Measurements from ENCODE around the gene TMEM255B. TPM values are rescaled to one million over a fixed set of nuclear protein-coding genes. Genes with fewer than 3 reads are reported as not detected.
"Not testable (repeated sequence)": the region's sequence is repeated elsewhere in the genome, so short reads cannot be mapped to it uniquely, and the experiment has no call there.

TMEM255B gene
- total RNA-seq, 1 experiment from 2014 or later: 2.8 TPM

GRCh38 chr13:113724780-113725315, 34.2 kb upstream of the TMEM255B start:
- Mint-ChIP-seq H3K9me3 (peaks cover 0 to 4% of the 10 kb centered on the region in 2 experiments; a peak in 2 of 5 replicates), H3K27me3 (ENCODE audit: low read depth) (no peaks in the 10 kb centered on the region; the same call in 1 of the 2 replicates), H3K4me1 (peaks cover 15 to 18% of the 10 kb centered on the region in 2 experiments), H3K4me3 (peak overlapping the region; percentile 72 to 77), H3K36me3 (ENCODE audit: insufficient read depth in 1 of 3, low read depth in 3 of 3) (no peaks in the 10 kb centered on the region), H3K27ac (peak overlapping the region in 2 of 3 experiments; percentile 77 to 78; a peak in 3 of 7 replicates)
- peak; percentile 86 for DNase-seq
- H2AFZ ChIP-seq (ENCODE audit: low read length): no peak overlapping the region
- H3K4me2 ChIP-seq (ENCODE audit: insufficient read depth, insufficient read length, low read length): peak overlapping the region; percentile 57
- H2BK15ac ChIP-seq (ENCODE audit: low read depth, low read length): no peak overlapping the region
- H2BK120ac ChIP-seq (ENCODE audit: low read depth, low read length, poor library complexity, severe bottlenecking): no peak overlapping the region
- peak; percentile 95 for TF ChIP-seq CTCF (conservative IDR thresholded peaks at IDR 0.05)
- H3T11ph ChIP-seq (ENCODE audit: low read length): no peak overlapping the region
- H3K23me2 ChIP-seq (ENCODE audit: insufficient read length, low read depth, low read length, poor library complexity, severe bottlenecking): peaks cover 5% of the 10 kb centered on the region
- H3K23ac ChIP-seq (ENCODE audit: insufficient read length, low read depth, low read length): no peak overlapping the region
- no peak overlapping the region for H3K56ac ChIP-seq (ENCODE audit: insufficient read length, low read depth, low read length)
- H4K5ac ChIP-seq (ENCODE audit: insufficient read length, low read depth, low read length): no peak overlapping the region
- H3K4ac ChIP-seq (ENCODE audit: low read depth, low read length): no peak overlapping the region
- H4K20me1 ChIP-seq (ENCODE audit: control insufficient read depth, insufficient read depth, insufficient read length): no peaks in the 10 kb centered on the region
- WGBS (ENCODE audit: extremely low coverage, insufficient read length, low lambda C conversion rate): no CpG with 5 or more reads among the region's 36 CpGs
- no peak overlapping the region for H4K8ac ChIP-seq (replicated peaks; ENCODE audit: insufficient read length, low read depth, low read length)
- H3K79me2 ChIP-seq (ENCODE audit: insufficient read depth, low read length): no peaks in the 10 kb centered on the region
- H2BK12ac ChIP-seq (ENCODE audit: insufficient read length, low read depth, low read length): no peak overlapping the region
- no peaks in the 10 kb centered on the region for H3K27me3 ChIP-seq (ENCODE audit: insufficient read depth, low read length)
- no peak overlapping the region for H3K9ac ChIP-seq (ENCODE audit: extremely low read depth, insufficient read length, low read length)
- H4K91ac ChIP-seq (ENCODE audit: insufficient read length, low read depth, low read length): no peak overlapping the region
- peak overlapping the region; percentile 58 for H3K18ac ChIP-seq (ENCODE audit: insufficient read length, low read depth, low read length)
- no peak overlapping the region for H2BK20ac ChIP-seq (ENCODE audit: low read depth, low read length, poor library complexity, severe bottlenecking)
- H3K14ac ChIP-seq (ENCODE audit: insufficient read depth, low read length): no peak overlapping the region; the same call in 1 of the 2 replicates
- H3K9me3 ChIP-seq (ENCODE audit: control insufficient read depth, low read depth, low read length): no peaks in the 10 kb centered on the region
- H2BK5ac ChIP-seq (ENCODE audit: insufficient read length, low read length): no peak overlapping the region
- no peaks in the 10 kb centered on the region for H3K4me1 ChIP-seq (ENCODE audit: insufficient read depth, low read length)
- H3K27ac ChIP-seq (ENCODE audit: insufficient read length, low read depth, low read length): no peak overlapping the region
- no peak overlapping the region for H2AK5ac ChIP-seq (ENCODE audit: insufficient read length, low read length)
- no peaks in the 10 kb centered on the region for H3K79me1 ChIP-seq (ENCODE audit: insufficient read depth, low read depth, low read length, poor library complexity, severe bottlenecking)

DNA sequence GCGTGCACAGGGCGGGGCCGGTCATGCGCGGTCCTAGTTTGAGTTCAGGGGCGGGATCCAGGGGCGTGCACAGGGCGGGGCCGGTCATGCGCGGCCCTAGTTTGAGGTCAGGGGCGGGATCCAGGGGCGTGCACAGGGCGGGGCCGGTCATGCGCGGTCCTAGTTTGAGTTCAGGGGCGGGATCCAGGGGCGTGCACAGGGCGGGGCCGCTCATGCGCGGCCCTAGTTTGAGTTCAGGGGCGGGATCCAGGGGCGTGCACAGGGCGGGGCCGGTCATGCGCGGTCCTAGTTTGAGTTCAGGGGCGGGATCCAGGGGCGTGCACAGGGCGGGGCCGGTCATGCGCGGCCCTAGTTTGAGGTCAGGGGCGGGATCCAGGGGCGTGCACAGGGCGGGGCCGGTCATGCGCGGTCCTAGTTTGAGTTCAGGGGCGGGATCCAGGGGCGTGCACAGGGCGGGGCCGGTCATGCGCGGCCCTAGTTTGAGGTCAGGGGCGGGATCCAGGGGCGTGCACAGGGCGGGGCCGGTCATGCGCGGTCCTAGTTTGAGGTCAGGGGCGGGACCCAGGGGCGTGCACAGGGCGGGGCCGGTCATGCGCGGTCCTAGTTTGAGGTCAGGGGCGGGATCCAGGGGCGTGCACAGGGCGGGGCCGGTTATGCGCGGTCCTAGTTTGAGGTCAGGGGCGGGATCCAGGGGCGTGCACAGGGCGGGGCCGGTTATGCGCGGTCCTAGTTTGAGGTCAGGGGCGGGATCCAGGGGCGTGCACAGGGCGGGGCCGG, 33.5 kb upstream of the TMEM255B start:
- H3K27me3 Mint-ChIP-seq (ENCODE audit: low read depth); H3K18ac ChIP-seq (ENCODE audit: insufficient read length, low read depth, low read length); H3K27me3 ChIP-seq (ENCODE audit: insufficient read depth, low read length); H3T11ph ChIP-seq (ENCODE audit: low read length); H3K9me3 Mint-ChIP-seq; H4K20me1 ChIP-seq (ENCODE audit: control insufficient read depth, insufficient read depth, insufficient read length); H3K14ac ChIP-seq (ENCODE audit: insufficient read depth, low read length); H3K27ac ChIP-seq (ENCODE audit: insufficient read length, low read depth, low read length); H3K79me2 ChIP-seq (ENCODE audit: insufficient read depth, low read length); H3K36me3 Mint-ChIP-seq (ENCODE audit: insufficient read depth in 1 of 3, low read depth in 3 of 3); H3K23me2 ChIP-seq (ENCODE audit: insufficient read length, low read depth, low read length, poor library complexity, severe bottlenecking); DNase-seq; H3K4me3 Mint-ChIP-seq; H3K56ac ChIP-seq (ENCODE audit: insufficient read length, low read depth, low read length); H4K8ac ChIP-seq (replicated peaks; ENCODE audit: insufficient read length, low read depth, low read length); H3K27ac Mint-ChIP-seq; H3K79me1 ChIP-seq (ENCODE audit: insufficient read depth, low read depth, low read length, poor library complexity, severe bottlenecking); H2AFZ ChIP-seq (ENCODE audit: low read length); H2AK5ac ChIP-seq (ENCODE audit: insufficient read length, low read length); H2BK120ac ChIP-seq (ENCODE audit: low read depth, low read length, poor library complexity, severe bottlenecking); H3K23ac ChIP-seq (ENCODE audit: insufficient read length, low read depth, low read length); H3K4ac ChIP-seq (ENCODE audit: low read depth, low read length); H2BK12ac ChIP-seq (ENCODE audit: insufficient read length, low read depth, low read length); H2BK15ac ChIP-seq (ENCODE audit: low read depth, low read length); H4K91ac ChIP-seq (ENCODE audit: insufficient read length, low read depth, low read length); H3K4me1 ChIP-seq (ENCODE audit: insufficient read depth, low read length); H3K9ac ChIP-seq (ENCODE audit: extremely low read depth, insufficient read length, low read length); H2BK20ac ChIP-seq (ENCODE audit: low read depth, low read length, poor library complexity, severe bottlenecking); H3K9me3 ChIP-seq (ENCODE audit: control insufficient read depth, low read depth, low read length); H4K5ac ChIP-seq (ENCODE audit: insufficient read length, low read depth, low read length); H2BK5ac ChIP-seq (ENCODE audit: insufficient read length, low read length): not testable (repeated sequence)
- no CpG with 5 or more reads among the region's 75 CpGs for WGBS (ENCODE audit: extremely low coverage, insufficient read length, low lambda C conversion rate)
- H3K4me1 Mint-ChIP-seq: peaks cover 15 to 18% of the 10 kb centered on the region in 2 experiments
- H3K4me2 ChIP-seq (ENCODE audit: insufficient read depth, insufficient read length, low read length): peak overlapping the region; percentile 57

Data from H9 (cell line).